ENCODE results near the gene NRXN3.

NRXN3 gene

GRCh38 chr14:79271122-79271521 is 1100.9 kb downstream of the NRXN3 start:
- Mint-ChIP-seq H3K27me3 (no peaks in the 10 kb centered on the region), H3K9me3 (no peaks in the 10 kb centered on the region), H3K27ac (no peak overlapping the region), H3K4me1 (no peaks in the 10 kb centered on the region), H3K36me3 (no peaks in the 10 kb centered on the region), H3K4me3 (no peak overlapping the region)
- no peak for DNase-seq
- CTCF ChIA-PET: no interaction called here

GRCh38 chr14:79274641-79275291 is 1104.6 kb downstream of the NRXN3 start:
- no peak overlapping the region for H3K4me3 Mint-ChIP-seq
- H3K4me1 Mint-ChIP-seq: no peaks in the 10 kb centered on the region
- peaks cover 23% of the 10 kb centered on the region for H3K27me3 Mint-ChIP-seq
- CTCF ChIA-PET: no interaction called here
- no peak for DNase-seq
- H3K9me3 Mint-ChIP-seq: no peaks in the 10 kb centered on the region
- H3K36me3 Mint-ChIP-seq: peaks cover 3% of the 10 kb centered on the region
- no peak overlapping the region for H3K27ac Mint-ChIP-seq

GRCh38 chr14:79275292-79275655 is 1105.1 kb downstream of the NRXN3 start:
- H3K36me3 Mint-ChIP-seq: peaks cover 6% of the 10 kb centered on the region
- DNase-seq: no peak
- H3K9me3 Mint-ChIP-seq: no peaks in the 10 kb centered on the region
- CTCF ChIA-PET: no interaction called here
- H3K4me1 Mint-ChIP-seq: peaks cover 2% of the 10 kb centered on the region
- no peak overlapping the region for H3K27ac Mint-ChIP-seq
- peaks cover 28% of the 10 kb centered on the region for H3K27me3 Mint-ChIP-seq
- H3K4me3 Mint-ChIP-seq: no peak overlapping the region

GRCh38 chr14:79278286-79278797 is 1108.2 kb downstream of the NRXN3 start:
- DNase-seq: no peak
- H3K9me3 Mint-ChIP-seq: no peaks in the 10 kb centered on the region
- CTCF ChIA-PET: no interaction called here
- no peak overlapping the region for H3K27ac Mint-ChIP-seq
- H3K4me1 Mint-ChIP-seq: peaks cover 2% of the 10 kb centered on the region
- peaks cover 6% of the 10 kb centered on the region for H3K36me3 Mint-ChIP-seq
- peaks cover 41% of the 10 kb centered on the region for H3K27me3 Mint-ChIP-seq
- H3K4me3 Mint-ChIP-seq: no peak overlapping the region

- H3K4me1 Mint-ChIP-seq: peaks cover 2% of the 10 kb centered on the region
- H3K9me3 Mint-ChIP-seq: no peaks in the 10 kb centered on the region
- CTCF ChIA-PET: no interaction called here
- DNase-seq: peak; percentile 24
- no peak overlapping the region for H3K27ac Mint-ChIP-seq
- H3K36me3 Mint-ChIP-seq: peaks cover 6% of the 10 kb centered on the region
- no peak overlapping the region for H3K4me3 Mint-ChIP-seq
- H3K27me3 Mint-ChIP-seq: peaks cover 41% of the 10 kb centered on the region
These were observed 1108.8 kb downstream of the NRXN3 start for GRCh38 chr14:79278798-79279644.

GRCh38 chr14:79279645-79280597 is 1109.7 kb downstream of the NRXN3 start:
- peaks cover 2% of the 10 kb centered on the region for H3K4me1 Mint-ChIP-seq
- H3K27ac Mint-ChIP-seq: peak overlapping the region; percentile 42
- DNase-seq: no peak
- H3K27me3 Mint-ChIP-seq: peaks cover 41% of the 10 kb centered on the region
- no peak overlapping the region for H3K4me3 Mint-ChIP-seq
- CTCF ChIA-PET: no interaction called here
- H3K36me3 Mint-ChIP-seq: peaks cover 6% of the 10 kb centered on the region
- no peaks in the 10 kb centered on the region for H3K9me3 Mint-ChIP-seq

- CTCF ChIA-PET: no interaction called here
- H3K27ac Mint-ChIP-seq: no peak overlapping the region
- no peak overlapping the region for H3K4me3 Mint-ChIP-seq
- H3K9me3 Mint-ChIP-seq: no peaks in the 10 kb centered on the region
- peaks cover 6% of the 10 kb centered on the region for H3K36me3 Mint-ChIP-seq
- no peak for DNase-seq
- peaks cover 2% of the 10 kb centered on the region for H3K4me1 Mint-ChIP-seq
- peaks cover 41% of the 10 kb centered on the region for H3K27me3 Mint-ChIP-seq
These were observed 1111.3 kb downstream of the NRXN3 start for GRCh38 chr14:79281244-79282152.

- no peak overlapping the region for H3K4me3 Mint-ChIP-seq
- no peak overlapping the region for H3K27ac Mint-ChIP-seq
- H3K9me3 Mint-ChIP-seq: no peaks in the 10 kb centered on the region
- CTCF ChIA-PET: no interaction called here
- peaks cover 2% of the 10 kb centered on the region for H3K4me1 Mint-ChIP-seq
- no peak for DNase-seq
- peaks cover 20% of the 10 kb centered on the region for H3K27me3 Mint-ChIP-seq
- H3K36me3 Mint-ChIP-seq: peaks cover 3% of the 10 kb centered on the region
These were observed 1114.4 kb downstream of the NRXN3 start for GRCh38 chr14:79284621-79285020.

GRCh38 chr14:79285263-79285662 is 1115.1 kb downstream of the NRXN3 start:
- CTCF ChIA-PET: no interaction called here
- peaks cover 13% of the 10 kb centered on the region for H3K27me3 Mint-ChIP-seq

GRCh38 chr14:79287976-79288375 is 1117.8 kb downstream of the NRXN3 start:
- no peak for DNase-seq
- Mint-ChIP-seq H3K4me3 (no peak overlapping the region), H3K27me3 (no peaks in the 10 kb centered on the region), H3K9me3 (no peaks in the 10 kb centered on the region), H3K4me1 (no peaks in the 10 kb centered on the region), H3K27ac (no peak overlapping the region), H3K36me3 (no peaks in the 10 kb centered on the region)
- CTCF ChIA-PET: no interaction called here

More at GRCh38 chr14:79285263-79285662, 1115.1 kb downstream of the NRXN3 start:
- Mint-ChIP-seq H3K4me3 (no peak overlapping the region), H3K27ac (no peak overlapping the region), H3K9me3 (no peaks in the 10 kb centered on the region), H3K36me3 (peaks cover under 1% of the 10 kb centered on the region), H3K4me1 (no peaks in the 10 kb centered on the region)
- DNase-seq: no peak

- no peaks in the 10 kb centered on the region for H3K36me3 Mint-ChIP-seq
- no peak overlapping the region for H3K4me3 Mint-ChIP-seq
- H3K27ac Mint-ChIP-seq: no peak overlapping the region
- CTCF ChIA-PET: no interaction called here
- H3K9me3 Mint-ChIP-seq: no peaks in the 10 kb centered on the region
- DNase-seq: no peak
- H3K27me3 Mint-ChIP-seq: no peaks in the 10 kb centered on the region
- no peaks in the 10 kb centered on the region for H3K4me1 Mint-ChIP-seq
These were observed 1123.5 kb downstream of the NRXN3 start for GRCh38 chr14:79293482-79294177.

GRCh38 chr14:79294499-79294898 is 1124.3 kb downstream of the NRXN3 start:
- no peak for DNase-seq

GRCh38 chr14:79295385-79295784 is 1125.2 kb downstream of the NRXN3 start:
- Mint-ChIP-seq H3K27ac (no peak overlapping the region), H3K4me1 (no peaks in the 10 kb centered on the region), H3K27me3 (no peaks in the 10 kb centered on the region), H3K4me3 (no peak overlapping the region), H3K9me3 (peaks cover under 1% of the 10 kb centered on the region), H3K36me3 (no peaks in the 10 kb centered on the region)
- DNase-seq: no peak
- CTCF ChIA-PET: no interaction called here

More at GRCh38 chr14:79294499-79294898, 1124.3 kb downstream of the NRXN3 start:
- Mint-ChIP-seq H3K9me3 (no peaks in the 10 kb centered on the region), H3K27ac (no peak overlapping the region), H3K4me3 (no peak overlapping the region), H3K4me1 (no peaks in the 10 kb centered on the region), H3K36me3 (no peaks in the 10 kb centered on the region), H3K27me3 (no peaks in the 10 kb centered on the region)
- CTCF ChIA-PET: no interaction called here
